ENCODE measurements around the gene DNAJC13. TPM values are rescaled to one million over a fixed set of nuclear protein-coding genes. Genes with fewer than 3 reads are reported as not detected.
A peak's percentile ranks its signal among the peaks of the same experiment; 100 is the strongest.
"Not testable (repeated sequence)": the region's sequence is repeated elsewhere in the genome, so short reads cannot be mapped to it uniquely, and the experiment has no call there.

The DNAJC13 gene
- total RNA-seq, 1 donor, result 107 TPM

DNA sequence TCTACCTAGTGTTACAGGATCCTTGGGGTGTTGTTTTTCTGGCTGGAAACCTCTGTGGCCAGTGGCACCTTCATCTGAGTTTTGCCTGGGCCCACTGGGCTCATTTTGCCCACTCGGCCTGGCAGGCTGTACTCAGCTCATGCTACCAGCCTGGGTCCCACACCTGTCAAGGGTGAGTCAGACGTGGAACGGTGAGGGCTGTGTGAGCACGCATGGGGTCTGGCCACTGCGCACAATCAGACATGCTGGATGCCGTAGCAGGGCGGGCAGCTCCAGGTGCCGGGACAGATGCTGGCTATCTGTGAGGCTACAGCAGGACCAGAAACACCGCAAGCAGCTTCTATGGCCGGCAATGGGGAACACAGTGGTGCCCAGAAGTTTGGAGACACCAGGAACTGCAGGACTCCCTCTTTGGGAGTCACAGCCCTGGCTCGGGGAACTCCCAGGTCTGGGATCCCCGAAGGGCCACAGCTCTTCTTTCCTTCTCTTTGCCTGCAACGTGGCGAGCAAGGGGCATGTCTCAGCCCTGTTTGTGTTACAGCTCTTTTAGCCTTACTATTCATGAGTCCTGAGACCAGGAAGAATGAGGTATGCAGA, 35.9 kb upstream of the DNAJC13 start:
- no peak for DNase-seq (ENCODE audit: low read depth)
- H3K4me3 ChIP-seq (ENCODE audit: low read depth, low read length), result no peak overlapping the region
- TF ChIP-seq, protein P1, sequence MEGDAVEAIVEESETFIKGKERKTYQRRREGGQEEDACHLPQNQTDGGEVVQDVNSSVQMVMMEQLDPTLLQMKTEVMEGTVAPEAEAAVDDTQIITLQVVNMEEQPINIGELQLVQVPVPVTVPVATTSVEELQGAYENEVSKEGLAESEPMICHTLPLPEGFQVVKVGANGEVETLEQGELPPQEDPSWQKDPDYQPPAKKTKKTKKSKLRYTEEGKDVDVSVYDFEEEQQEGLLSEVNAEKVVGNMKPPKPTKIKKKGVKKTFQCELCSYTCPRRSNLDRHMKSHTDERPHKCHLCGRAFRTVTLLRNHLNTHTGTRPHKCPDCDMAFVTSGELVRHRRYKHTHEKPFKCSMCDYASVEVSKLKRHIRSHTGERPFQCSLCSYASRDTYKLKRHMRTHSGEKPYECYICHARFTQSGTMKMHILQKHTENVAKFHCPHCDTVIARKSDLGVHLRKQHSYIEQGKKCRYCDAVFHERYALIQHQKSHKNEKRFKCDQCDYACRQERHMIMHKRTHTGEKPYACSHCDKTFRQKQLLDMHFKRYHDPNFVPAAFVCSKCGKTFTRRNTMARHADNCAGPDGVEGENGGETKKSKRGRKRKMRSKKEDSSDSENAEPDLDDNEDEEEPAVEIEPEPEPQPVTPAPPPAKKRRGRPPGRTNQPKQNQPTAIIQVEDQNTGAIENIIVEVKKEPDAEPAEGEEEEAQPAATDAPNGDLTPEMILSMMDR (IDR thresholded peaks at IDR 0.05; ENCODE audit: insufficient read depth, low read depth, low read length), result no peak

DNA sequence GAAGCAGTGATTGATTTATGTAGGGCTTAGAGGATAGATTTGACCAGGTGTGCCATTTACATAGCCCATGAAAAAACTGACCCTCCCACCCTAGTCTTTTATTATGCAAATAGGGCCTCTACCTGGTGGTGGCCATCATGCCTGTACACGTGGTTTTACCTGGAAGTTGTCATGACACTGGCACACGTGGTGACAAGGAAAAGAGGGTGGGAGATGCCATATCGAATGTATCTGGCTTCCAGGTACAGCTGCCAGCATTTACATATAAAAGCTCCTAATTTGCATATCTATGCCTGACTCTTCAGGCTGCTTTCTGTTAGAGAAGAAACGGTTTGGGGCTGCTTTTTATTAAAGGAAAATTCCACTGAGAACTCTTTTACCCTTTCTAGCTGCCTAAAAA, 35.0 kb upstream of the DNAJC13 start:
- no peak for DNase-seq (ENCODE audit: low read depth)
- TF ChIP-seq, protein P1 (IDR thresholded peaks at IDR 0.05; ENCODE audit: insufficient read depth, low read depth, low read length), result no peak
- no peak overlapping the region for H3K4me3 ChIP-seq (ENCODE audit: low read depth, low read length)

DNA sequence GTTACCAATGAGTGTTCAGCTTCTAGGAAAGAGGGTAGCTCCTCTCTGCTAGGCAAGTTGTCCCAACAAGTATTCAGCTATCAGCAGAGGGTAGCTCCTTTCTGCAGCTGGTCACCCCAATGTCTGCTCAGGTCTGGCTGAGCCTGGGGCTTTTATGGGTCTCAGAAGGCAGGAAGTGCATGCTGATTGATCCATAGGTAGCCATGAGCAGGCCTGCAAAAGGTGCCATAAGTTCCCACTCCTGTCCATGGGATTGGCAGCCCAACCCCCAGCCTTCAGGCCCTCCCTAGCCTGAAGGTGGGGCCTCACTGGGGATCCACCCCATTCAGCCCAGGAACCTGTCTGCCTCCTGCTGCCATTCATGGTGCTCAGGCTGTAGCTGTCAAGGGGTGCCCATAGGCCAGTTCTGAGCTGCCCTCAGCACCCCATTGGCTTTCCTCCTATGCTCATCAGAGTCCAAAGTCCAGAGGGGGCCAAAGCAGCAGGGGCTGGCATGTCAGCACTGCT, 34.6 kb upstream of the DNAJC13 start:
- DNase-seq (ENCODE audit: low read depth), result no peak
- no peak overlapping the region for H3K4me3 ChIP-seq (ENCODE audit: low read depth, low read length)
- TF ChIP-seq, protein P1 (IDR thresholded peaks at IDR 0.05; ENCODE audit: insufficient read depth, low read depth, low read length), result no peak

DNA sequence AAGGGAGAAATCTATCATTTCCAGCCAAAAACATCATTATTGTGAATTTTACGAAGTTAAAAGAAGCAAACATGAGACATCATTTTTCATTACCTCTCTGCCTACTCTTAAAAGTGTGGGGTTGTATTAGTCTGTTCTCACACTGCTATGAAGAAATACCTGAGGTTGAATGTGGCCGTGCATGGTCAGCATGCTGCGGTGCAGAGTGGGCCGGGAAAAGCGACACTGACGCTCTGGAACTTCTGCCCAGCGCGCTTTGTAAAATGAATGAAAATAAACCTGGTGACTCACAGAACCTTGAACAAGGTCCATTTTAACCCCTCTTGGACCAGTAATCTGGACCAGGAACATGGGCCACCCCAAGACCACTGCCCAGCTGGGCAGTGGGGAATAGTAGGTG, 31.0 kb upstream of the DNAJC13 start:
- no peak for DNase-seq (ENCODE audit: low read depth)
- no peak overlapping the region for H3K4me3 ChIP-seq (ENCODE audit: low read depth, low read length)
- TF ChIP-seq, protein P1 (IDR thresholded peaks at IDR 0.05; ENCODE audit: insufficient read depth, low read depth, low read length), result no peak

DNA sequence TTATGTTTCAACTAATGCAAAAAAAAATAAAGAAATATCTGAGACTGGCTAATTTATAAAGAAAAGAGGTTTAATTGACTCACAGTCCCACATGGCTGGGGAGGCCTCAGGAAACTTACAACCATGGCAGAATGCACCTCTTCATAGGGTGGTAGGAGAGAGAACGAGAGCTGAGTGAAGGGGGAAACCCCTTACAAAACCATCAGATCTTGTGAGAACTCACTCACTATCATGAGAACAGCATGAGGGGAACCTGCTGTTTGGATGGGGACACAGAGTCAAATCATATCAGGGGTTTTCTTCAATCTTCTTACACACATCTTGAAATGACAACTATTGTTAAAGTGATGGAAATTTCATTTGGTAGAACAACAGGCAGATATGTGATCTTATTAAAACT, 24.6 kb upstream of the DNAJC13 start:
- DNase-seq (ENCODE audit: low read depth); H3K4me3 ChIP-seq (ENCODE audit: low read depth, low read length): not testable (repeated sequence)

DNA sequence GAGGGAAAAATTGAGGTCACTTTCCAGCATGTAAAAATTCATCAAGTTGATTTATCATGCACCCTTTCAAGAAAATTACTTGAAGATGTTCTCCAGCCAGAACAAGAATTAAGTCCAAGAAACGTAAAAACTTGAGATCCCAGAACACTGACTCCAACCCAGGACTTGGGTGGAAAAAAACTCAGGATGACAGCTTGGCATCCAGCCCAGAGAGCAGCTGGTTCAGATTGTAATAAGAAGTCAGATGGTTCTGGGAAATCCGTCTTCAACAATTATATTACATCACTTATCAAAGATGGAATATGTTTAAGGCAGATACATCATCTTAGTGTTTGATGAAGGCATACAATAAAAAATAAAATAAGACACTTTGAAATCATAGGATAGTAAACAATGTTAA, 23.0 kb upstream of the DNAJC13 start:
- TF ChIP-seq, protein P1 (IDR thresholded peaks at IDR 0.05; ENCODE audit: insufficient read depth, low read depth, low read length), result no peak
- H3K4me3 ChIP-seq (ENCODE audit: low read depth, low read length), result no peak overlapping the region
- DNase-seq (ENCODE audit: low read depth), result peak; percentile 62

DNA sequence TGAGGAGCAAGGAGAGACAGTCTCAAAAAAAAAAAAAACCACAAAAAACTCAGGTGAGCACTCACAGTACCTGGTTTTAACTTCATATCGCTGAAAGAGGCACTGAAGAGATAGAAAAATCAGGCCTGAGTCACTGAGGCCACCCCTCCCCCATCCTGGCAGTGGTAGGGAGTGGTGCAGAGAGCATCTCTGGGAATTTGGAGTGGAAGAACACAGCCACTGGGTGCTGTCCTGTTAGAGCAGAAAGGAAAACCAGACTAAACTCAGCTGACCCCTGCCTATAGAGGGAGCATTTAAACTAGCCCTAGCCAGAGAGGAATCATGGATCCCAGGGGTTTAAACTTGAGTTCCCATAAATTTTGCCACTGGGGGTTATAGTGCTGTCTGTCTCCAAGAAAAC, 22.2 kb upstream of the DNAJC13 start:
- TF ChIP-seq, protein P1 (IDR thresholded peaks at IDR 0.05; ENCODE audit: insufficient read depth, low read depth, low read length), result no peak
- no peak overlapping the region for H3K4me3 ChIP-seq (ENCODE audit: low read depth, low read length)
- DNase-seq (ENCODE audit: low read depth), result no peak
